ENCODE results near the gene TP53RK. TPM values are rescaled to one million over a fixed set of nuclear protein-coding genes. Genes with fewer than 3 reads are reported as not detected.

TP53RK gene
- 52.9 and 56.6 TPM in 2 replicates for total RNA-seq (2014; rRNA removed; shearing (Covaris generic))
- polyA plus RNA-seq (2015; cell fraction: cytosol; rRNA removed) = 23.4 and 28.1 TPM in 2 replicates
- polyA plus RNA-seq (2015; cell fraction: nucleus; rRNA removed) = 13.2 and 14.5 TPM in 2 replicates

DNA sequence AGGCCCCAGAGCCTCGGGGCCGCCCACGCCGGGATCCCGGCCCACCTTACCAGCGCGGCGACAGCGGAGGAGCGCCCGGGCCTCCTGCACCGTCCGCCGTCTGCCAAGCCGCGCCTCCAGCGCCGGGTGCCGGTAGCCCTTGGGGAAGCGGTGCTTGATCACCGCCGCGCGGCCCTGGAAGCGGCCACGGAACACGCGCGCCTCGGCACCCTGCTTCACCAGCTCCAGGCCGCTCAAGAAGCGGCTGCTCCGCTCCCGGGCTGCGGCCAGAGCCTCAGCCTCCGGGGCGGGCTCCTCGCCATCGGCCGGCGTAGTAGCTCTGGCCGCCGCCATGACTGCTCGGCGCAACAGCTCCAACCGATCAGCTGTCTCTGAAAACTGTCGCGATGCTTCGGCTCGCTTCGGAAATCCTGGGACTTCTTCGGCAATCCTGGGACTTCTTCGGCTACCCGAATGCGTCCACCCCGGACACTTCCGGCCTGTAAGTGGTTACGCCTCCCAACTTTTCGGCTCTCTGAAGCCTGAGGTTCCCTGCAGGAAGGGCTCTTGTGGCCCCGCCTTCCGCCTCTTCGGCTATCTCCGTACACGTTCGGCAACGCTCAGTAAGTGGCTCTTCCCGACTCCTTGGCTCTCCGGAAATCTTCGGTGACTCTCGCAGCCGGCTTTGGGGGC lies at the start of gene TP53RK:
TP53RK (minus strand) TSS at position 363 of the 672 bp plus-strand sequence; CDS start at position 333, 30 bp downstream.
- peak; percentile 100 for DNase-seq (ENCODE audit: low read depth, low spot score)
- in situ Hi-C loops (cut with HindIII; ENCODE audit: low pct_unique_long_range_greater_than_20kb, low sequenced_read_pairs) = loop anchor here (25.0 kb wide), 1 partner anchor 152 kb away; no protein-coding TSS in a partner anchor

DNA sequence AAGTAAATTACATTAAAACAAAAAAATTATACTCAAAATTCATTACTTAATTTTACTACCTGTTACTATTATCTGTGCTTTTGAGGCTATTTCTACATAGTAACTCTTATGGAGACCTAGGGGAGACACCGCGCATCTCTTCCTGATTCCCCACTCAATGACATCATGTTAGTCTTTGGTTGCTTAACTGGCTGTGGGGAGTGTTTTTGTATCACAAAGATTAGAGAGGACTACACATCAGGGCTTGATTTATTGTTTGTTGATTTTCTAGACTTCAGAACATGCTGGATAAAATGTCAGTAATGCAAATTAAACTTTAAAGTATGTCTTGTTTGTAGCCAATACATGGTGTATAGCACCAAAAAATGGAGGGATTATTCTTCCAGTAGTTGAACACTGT lies 46.2 kb upstream of the TP53RK start:
- no peak for DNase-seq (ENCODE audit: low read depth, low spot score)
- in situ Hi-C loops (cut with HindIII; ENCODE audit: low pct_unique_long_range_greater_than_20kb, low sequenced_read_pairs) = no loop called here

DNA sequence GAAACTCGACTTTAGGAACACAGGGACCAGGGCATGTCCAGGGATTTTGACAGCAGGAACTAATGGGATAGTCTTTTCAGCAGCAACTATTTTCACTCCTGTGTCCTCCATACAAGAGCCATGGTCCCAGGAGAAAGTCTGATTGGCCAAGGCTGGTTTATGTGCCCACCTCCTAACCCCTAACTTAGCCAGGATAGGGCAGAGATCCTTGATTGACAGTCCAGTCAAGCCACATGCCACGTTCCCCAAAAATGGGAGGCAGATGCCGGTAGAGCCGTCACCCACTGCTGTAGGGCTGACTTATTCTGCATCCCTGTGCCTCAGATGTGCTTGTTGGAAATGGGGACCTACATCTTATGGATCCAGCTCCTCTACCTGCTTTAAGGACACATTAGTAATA lies 42.5 kb upstream of the TP53RK start:
- peak; percentile 19 for DNase-seq (ENCODE audit: low read depth, low spot score)
- in situ Hi-C loops (cut with HindIII; ENCODE audit: low pct_unique_long_range_greater_than_20kb, low sequenced_read_pairs) = no loop called here

DNA sequence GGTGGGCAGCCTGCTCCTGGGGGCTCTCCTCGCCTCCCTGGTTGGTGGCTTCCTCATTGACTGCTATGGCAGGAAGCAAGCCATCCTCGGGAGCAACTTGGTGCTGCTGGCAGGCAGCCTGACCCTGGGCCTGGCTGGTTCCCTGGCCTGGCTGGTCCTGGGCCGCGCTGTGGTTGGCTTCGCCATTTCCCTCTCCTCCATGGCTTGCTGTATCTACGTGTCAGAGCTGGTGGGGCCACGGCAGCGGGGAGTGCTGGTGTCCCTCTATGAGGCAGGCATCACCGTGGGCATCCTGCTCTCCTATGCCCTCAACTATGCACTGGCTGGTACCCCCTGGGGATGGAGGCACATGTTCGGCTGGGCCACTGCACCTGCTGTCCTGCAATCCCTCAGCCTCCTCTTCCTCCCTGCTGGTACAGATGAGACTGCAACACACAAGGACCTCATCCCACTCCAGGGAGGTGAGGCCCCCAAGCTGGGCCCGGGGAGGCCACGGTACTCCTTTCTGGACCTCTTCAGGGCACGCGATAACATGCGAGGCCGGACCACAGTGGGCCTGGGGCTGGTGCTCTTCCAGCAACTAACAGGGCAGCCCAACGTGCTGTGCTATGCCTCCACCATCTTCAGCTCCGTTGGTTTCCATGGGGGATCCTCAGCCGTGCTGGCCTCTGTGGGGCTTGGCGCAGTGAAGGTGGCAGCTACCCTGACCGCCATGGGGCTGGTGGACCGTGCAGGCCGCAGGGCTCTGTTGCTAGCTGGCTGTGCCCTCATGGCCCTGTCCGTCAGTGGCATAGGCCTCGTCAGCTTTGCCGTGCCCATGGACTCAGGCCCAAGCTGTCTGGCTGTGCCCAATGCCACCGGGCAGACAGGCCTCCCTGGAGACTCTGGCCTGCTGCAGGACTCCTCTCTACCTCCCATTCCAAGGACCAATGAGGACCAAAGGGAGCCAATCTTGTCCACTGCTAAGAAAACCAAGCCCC lies 36.2 kb upstream of the TP53RK start:
- no peak for DNase-seq (ENCODE audit: low read depth, low spot score)
- in situ Hi-C loops (cut with HindIII; ENCODE audit: low pct_unique_long_range_greater_than_20kb, low sequenced_read_pairs) = no loop called here

DNA sequence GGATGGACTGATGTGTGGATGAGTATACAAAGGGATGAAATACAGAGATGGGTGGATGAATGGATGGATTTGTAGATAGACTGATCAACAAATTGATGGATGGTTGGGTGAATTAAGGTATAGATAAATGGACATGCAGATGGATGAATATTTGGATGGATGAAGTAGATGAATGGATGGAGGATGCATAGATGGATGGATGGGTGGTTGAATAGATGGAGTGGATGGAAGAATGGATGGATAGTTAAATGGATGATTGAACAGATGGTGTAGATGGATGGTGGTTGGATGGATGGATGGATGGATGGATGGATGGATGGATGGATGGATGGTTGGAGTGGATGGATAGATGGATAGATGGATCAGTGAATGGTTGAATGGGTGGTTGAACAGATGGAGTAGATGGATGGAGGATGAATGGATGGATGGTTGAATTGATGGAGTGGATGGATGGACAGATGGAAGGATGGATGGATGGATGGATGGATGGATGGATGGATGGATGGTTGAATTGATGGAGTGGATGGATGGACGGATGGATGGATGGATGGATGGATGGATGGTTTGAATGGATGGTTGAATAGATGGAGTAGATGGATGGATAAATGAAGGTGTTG lies 35.2 kb upstream of the TP53RK start:
- DNase-seq (ENCODE audit: low read depth, low spot score) = no peak
- in situ Hi-C loops (cut with HindIII; ENCODE audit: low pct_unique_long_range_greater_than_20kb, low sequenced_read_pairs) = no loop called here

DNA sequence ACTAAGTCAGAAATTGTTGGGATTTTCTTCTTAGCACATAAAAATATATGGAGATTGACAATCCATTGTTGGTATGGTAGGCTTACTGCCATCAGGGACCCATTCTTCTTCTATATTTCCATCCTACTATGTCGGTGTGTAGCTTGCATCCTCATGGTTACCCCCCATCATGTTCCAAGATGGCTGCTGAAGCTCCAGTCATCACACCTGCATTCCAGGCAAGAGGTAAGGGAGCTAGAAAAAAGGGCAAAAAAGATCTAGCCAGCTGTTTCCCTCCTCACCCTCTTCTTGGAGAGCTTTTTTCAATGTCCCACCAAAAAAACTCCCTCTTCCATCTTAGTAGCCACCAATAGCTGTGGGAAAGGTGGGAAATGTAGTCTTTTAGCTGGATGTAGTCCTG lies 33.8 kb upstream of the TP53RK start:
- in situ Hi-C loops (cut with HindIII; ENCODE audit: low pct_unique_long_range_greater_than_20kb, low sequenced_read_pairs) = no loop called here
- no peak for DNase-seq (ENCODE audit: low read depth, low spot score)

DNA sequence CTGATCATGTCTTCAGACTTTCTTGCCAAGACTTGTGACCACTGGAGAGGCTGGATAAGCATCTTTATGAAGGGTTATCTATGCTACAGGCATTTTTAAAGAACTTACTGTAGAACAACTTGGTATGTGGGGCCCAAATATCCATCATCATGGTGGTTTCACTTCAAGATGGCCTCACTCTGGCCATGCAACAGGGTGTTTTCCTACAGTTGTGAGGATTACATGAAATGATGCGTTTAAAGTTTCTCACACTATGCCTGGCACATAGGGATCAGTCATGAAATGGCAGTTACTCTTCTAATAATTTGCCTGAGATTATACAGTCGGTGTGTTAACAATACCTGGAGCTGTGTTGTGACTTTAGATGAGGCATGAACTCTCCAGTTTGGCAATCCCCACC lies 33.2 kb upstream of the TP53RK start:
- DNase-seq (ENCODE audit: low read depth, low spot score) = no peak
- in situ Hi-C loops (cut with HindIII; ENCODE audit: low pct_unique_long_range_greater_than_20kb, low sequenced_read_pairs) = no loop called here

DNA sequence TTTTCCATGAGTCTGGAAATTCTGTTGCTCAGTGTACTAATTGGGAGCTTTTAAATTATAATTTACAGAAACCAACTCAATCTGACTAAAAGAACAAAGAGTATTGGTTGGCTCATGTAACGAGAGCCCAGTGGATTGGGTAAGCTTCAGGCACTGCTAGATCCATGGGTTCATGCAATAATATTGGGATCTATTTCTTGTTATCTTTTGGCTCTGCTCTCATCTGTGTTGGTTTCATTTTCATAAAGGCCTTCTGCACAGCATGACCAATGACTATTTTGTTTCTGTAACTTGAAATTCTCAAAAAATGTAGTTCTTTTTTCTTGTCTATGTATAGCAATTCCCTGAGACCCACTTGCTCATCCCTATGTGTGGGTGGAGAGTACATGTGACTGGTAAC lies 32.2 kb upstream of the TP53RK start:
- in situ Hi-C loops (cut with HindIII; ENCODE audit: low pct_unique_long_range_greater_than_20kb, low sequenced_read_pairs) = no loop called here
- DNase-seq (ENCODE audit: low read depth, low spot score) = no peak

DNA sequence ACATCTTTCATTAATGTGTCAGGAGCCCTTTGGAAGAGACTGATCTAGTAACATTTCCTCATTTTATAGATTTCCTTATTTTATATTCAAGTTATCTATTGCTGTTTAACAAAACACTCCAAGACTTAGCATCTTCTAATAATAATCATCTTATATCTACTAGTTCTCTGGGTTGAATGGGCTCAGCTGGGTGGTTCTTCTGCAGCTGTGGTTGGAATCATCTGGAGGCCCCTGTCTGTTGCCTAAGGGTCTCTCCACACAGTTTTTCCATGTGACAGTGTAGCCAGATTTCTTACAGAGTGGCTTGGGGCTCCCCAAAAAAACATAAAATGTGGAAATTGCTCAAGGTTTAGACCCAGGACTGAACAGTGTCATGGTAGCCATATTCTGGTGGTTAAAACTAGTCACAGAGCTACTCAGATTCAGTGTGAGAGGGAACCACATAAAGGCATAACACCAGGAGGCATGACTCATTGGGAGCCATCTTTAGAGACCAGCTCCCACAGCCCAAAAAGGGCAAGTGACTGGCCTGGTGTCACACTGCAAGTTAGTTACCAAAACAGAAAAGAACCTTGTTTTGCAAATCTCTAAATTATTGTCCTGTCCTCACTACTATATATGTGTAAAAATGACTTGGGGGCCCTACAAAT lies 31.7 kb upstream of the TP53RK start:
- in situ Hi-C loops (cut with HindIII; ENCODE audit: low pct_unique_long_range_greater_than_20kb, low sequenced_read_pairs) = no loop called here
- DNase-seq (ENCODE audit: low read depth, low spot score) = no peak

DNA sequence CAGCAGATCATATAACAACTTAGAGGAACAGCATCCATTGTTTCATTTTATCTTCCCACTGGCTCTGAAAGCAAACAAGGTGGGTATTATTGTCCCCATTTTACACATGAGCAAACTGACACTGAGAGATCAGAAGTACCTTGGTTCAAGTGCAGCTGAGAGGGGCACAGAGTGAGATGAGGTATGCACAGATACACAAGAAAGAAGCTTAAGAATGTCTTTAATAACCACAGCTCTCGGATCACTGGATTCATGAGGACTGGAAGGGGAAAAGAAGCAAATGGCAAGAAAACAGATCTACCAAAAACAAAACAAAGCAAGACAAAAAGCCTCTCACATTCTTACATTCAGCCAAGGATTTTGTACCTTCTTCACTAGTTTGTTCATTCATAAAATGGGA lies 30.8 kb upstream of the TP53RK start:
- no peak for DNase-seq (ENCODE audit: low read depth, low spot score)
- in situ Hi-C loops (cut with HindIII; ENCODE audit: low pct_unique_long_range_greater_than_20kb, low sequenced_read_pairs) = no loop called here

DNA sequence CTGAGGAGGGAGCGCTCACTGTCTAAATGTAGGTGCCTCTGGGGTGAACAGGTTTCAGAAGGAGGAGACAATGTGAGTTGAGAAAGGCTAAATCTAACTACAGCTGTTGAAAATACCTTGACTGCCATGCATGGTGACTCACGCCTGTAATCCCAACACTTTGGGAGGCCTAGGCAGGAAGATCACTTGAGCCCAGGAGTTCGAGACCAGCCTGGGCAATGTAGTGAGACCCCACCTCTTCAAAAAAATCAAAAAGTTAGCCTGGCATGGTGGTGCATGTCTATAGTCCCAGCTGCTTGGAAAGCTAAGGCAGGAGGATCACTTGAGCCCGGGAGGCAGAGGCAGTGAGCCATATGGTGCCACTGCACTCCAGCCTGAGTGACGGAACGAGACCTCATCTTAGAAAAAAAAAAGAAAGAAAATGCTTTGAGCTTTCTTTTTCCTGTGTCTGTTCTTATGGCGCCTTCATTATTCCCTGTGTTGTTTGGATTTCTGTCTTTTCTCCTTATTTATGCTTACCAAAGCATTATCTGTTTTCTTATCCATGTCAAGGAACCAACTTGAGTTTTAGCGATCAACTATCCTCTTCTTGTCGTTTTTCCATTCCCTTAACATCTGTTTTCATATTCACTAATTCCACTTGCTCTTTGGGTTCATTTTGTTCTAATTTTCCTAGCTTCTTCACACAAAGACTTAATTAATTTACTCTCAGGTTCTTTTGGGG lies 28.7 kb upstream of the TP53RK start:
- in situ Hi-C loops (cut with HindIII; ENCODE audit: low pct_unique_long_range_greater_than_20kb, low sequenced_read_pairs) = no loop called here
- no peak for DNase-seq (ENCODE audit: low read depth, low spot score)

DNA sequence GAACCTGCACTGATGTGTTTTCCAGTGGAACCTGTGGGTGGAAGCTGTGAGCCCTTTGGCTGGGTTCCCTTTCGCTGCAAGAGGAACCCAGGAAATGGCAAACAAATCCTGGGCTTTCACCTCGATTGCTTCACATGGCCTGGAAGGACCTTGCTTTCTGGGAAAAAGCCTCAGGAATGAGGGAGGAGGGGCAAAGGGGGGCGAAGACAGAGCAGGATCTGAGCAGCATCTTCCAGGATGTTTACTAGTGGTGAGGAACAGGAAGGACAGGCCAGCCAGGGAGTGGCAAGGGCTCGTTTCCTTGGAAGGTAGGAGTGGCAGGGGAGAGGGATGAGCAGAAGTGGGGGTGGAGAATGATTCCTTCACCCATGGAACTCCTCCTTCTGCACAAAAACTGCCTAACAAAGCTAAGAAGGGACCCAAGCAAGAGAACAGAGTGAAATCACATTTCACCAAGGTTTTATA lies 26.1 kb upstream of the TP53RK start:
- in situ Hi-C loops (cut with HindIII; ENCODE audit: low pct_unique_long_range_greater_than_20kb, low sequenced_read_pairs) = no loop called here
- peak; percentile 43 for DNase-seq (ENCODE audit: low read depth, low spot score)

DNA sequence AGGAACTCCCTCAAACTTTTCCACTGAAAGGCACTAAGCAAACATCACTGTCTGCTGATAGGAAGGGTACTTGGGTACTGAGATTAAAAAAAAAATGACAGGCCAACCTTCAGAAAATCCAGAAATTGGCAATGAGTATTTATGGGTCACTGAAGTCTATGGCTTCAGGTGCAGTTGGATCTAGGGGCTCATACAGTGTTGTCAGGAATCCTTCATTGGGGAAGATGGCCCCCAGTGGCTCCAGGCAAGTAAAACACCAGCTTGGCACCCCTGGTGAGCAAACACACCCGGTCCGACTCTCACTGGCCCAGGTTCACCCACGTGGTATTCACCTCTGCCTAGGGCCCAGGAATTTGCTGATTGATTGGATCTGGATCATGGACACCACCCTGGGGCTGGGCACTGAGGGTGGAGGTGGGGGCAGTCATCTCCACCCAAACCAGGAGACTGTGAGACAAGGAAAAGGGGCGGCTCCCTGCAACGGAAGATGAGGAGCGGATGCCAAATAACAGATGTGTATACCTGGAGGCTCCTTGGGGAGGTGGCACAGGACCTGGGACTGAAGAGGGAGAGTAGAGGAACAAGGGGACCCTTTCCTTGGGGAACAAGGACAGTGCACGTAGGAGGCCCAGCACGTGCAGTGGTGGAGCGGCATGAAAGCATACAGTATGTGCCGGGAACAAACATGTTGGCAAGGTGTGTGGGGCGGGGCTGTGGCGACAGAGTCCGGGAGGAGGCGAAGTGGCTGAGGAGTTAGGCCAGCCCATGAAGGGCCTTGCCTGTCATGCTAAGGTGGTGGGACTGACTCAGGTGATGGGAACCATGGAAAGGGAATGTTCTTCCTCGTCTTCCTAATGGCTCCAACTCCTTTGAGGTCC lies 25.0 kb upstream of the TP53RK start:
- in situ Hi-C loops (cut with HindIII; ENCODE audit: low pct_unique_long_range_greater_than_20kb, low sequenced_read_pairs) = no loop called here
- DNase-seq (ENCODE audit: low read depth, low spot score) = no peak

DNA sequence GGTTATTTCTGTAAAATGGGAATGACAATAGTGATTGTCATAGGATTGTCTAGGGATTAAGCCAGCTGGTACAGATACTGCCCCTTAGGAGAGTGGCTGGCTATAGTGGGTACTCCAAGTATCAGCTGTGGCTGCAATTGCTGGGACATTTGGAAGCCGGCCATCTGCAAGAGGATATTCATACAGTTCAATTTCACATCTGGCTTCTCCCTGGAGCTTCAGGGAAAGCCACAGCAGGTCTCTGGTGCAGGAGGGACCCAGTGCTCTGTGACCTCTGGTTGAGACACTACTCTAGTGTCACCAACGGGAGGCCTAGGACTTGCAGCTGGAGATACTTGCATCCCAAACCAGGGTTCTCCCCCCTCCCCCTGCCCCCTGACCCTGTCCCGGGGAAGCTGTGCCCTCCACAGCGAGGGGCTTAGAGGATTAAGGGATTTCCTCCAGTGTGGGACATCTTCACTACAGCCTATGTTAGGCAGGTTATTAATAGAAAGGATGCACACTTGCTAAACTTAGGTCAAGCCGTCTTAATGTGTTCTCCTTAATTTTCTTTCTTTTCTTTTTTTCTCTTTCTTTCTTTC lies 22.9 kb upstream of the TP53RK start:
- in situ Hi-C loops (cut with HindIII; ENCODE audit: low pct_unique_long_range_greater_than_20kb, low sequenced_read_pairs) = no loop called here
- no peak for DNase-seq (ENCODE audit: low read depth, low spot score)

DNA sequence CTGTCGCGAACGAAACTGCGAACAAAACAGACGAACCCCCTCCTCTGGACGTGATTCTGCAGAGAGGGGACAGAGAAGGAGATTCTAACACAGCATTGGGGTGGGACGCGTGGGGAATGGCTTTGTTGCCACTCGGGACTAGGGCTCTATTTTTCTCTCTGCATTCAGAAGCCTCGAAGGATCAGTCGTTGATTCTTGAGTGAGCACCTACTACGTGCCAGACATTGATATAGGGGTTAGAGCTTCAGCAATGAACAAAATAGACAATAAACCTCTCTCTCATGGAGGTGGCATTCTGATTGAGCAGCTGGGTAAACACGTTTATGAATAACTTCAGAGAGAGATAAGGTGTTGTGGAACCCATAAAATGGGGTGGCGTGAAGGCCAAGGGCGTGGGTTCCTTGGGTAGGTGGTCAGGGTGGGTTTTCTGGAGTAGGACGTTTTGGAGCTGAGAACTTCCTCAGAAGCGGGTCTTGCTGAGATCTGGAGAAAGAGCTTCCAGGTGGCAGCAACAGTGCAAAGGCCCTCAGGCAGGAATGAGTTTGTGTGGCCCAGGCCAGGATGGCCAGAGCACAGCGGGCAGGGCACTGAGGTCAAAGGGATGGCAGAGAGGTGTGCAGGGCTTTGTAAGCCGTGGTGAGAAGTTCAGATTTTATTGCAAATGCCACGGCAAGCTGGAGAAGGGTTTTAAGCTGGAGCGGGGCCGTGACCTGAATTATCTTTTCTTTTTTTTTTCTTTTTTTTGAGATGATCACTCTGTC lies 21.1 kb upstream of the TP53RK start:
- in situ Hi-C loops (cut with HindIII; ENCODE audit: low pct_unique_long_range_greater_than_20kb, low sequenced_read_pairs) = no loop called here
- DNase-seq (ENCODE audit: low read depth, low spot score) = no peak

Data from SK-MEL-5 (cell line).